Tibial artery (tissue), 4 donors: ENCODE data around the gene CDC42EP2.

Source experiments
- DNase-seq, 2 donors: peaks; one replicate each; pipeline ENCODE4 v3.0.0-alpha.2; 2019
- H3K27ac ChIP-seq, 2 donors: fragments of 200-600 bp; sonication (generic) in 1 of 2; 1 replicate in 1 of 2; 2 replicates in 1 of 2; pipeline ENCODE4 v1.5.1; 2018 to 2019; ENCODE audit warnings: mild to moderate bottlenecking in 1 of 2
- H3K27me3 ChIP-seq, 2 donors: fragments of 200-600 bp; sonication (generic) in 1 of 2; one replicate each; pipeline versions ENCODE4 v1.5.1 to v1.6.0; 2016 to 2019
- H3K36me3 ChIP-seq, 3 donors: fragments of 200-600 bp; sonication (generic) in 2 of 3; one replicate each; pipeline ENCODE4 v1.5.1; 2016 to 2019; ENCODE audit warnings: mild to moderate bottlenecking in 2 of 3
- H3K4me1 ChIP-seq, 4 donors: fragments of 200-600 bp; sonication (generic) in 2 of 4; 1 replicate in 3 of 4; 2 replicates in 1 of 4; pipeline ENCODE4 v1.5.1; 2016 to 2019
- H3K4me3 ChIP-seq, 2 donors: fragments of 200-600 bp; sonication (generic) in 1 of 2; 1 replicate in 1 of 2; 2 replicates in 1 of 2; pipeline ENCODE4 v1.5.1; 2018 to 2019; ENCODE audit warnings: mild to moderate bottlenecking in 2 of 2
- H3K9me3 ChIP-seq, 3 donors: fragments of 200-600 bp; sonication (generic) in 1 of 3; one replicate each; pipeline ENCODE4 v1.5.1; 2016 to 2019
- CTCF ChIP-seq, 2 experiments: fragments of 200-600 bp in 1 of 2; fragments of 450-650 bp in 1 of 2; IDR thresholded peaks; one replicate each; pipeline ENCODE4 v1.5.1; 2017 to 2019; ENCODE audit warnings: antibody characterized with exemption in 2 of 2, mild to moderate bottlenecking in 1 of 2, moderate library complexity in 1 of 2
- intact Hi-C: fragments of 100-400 bp; cut with DNase I; formaldehyde crosslinking; loops from one replicate; pipeline ENCODE4 v1.15.0; 2023; ENCODE audit warnings: low total_unique reads

The CDC42EP2 gene

GRCh38 chr11:65298131-65298535 is 16.5 kb upstream of the CDC42EP2 start:
- H3K27ac ChIP-seq, result peak overlapping the region; percentile 55 to 66
- no peak overlapping the region for H3K4me3 ChIP-seq
- peak; percentile 63 to 91 for DNase-seq
- TF ChIP-seq CTCF (IDR thresholded peaks at IDR 0.05), result no peak
- H3K9me3 ChIP-seq, result no peaks in the 10 kb centered on the region
- peaks cover 4 to 47% (median 25%) of the 10 kb centered on the region in 3 donors for H3K36me3 ChIP-seq
- peaks cover 0 to 27% (median 23%) of the 10 kb centered on the region in 4 donors for H3K4me1 ChIP-seq
- no peaks in the 10 kb centered on the region for H3K27me3 ChIP-seq
- intact Hi-C loops, result no loop called here

GRCh38 chr11:65298655-65299179 is 15.9 kb upstream of the CDC42EP2 start:
- TF ChIP-seq CTCF (IDR thresholded peaks at IDR 0.05), result no peak
- DNase-seq, result peak; percentile 69 to 80
- intact Hi-C loops, result no loop called here
- Histone ChIP-seq H3K9me3 (no peaks in the 10 kb centered on the region), H3K27ac (peak overlapping the region; percentile 55 to 66), H3K4me1 (peaks cover 0 to 27% (median 23%) of the 10 kb centered on the region in 4 donors), H3K36me3 (peaks cover 4 to 43% (median 25%) of the 10 kb centered on the region in 3 donors), H3K4me3 (no peak overlapping the region), H3K27me3 (no peaks in the 10 kb centered on the region)

- Histone ChIP-seq H3K4me1 (peaks cover 0 to 30% (median 23%) of the 10 kb centered on the region in 4 donors), H3K27me3 (no peaks in the 10 kb centered on the region), H3K4me3 (no peak overlapping the region), H3K36me3 (peaks cover 0 to 24% (median 5%) of the 10 kb centered on the region in 3 donors), H3K27ac (no peak overlapping the region), H3K9me3 (no peaks in the 10 kb centered on the region)
- no peak for DNase-seq
- no peak for TF ChIP-seq CTCF (IDR thresholded peaks at IDR 0.05)
- intact Hi-C loops, result no loop called here
These were observed 13.9 kb upstream of the CDC42EP2 start for GRCh38 chr11:65300621-65301275.

- H3K27ac ChIP-seq, result no peak overlapping the region
- intact Hi-C loops, result no loop called here
These were observed 13.0 kb upstream of the CDC42EP2 start for GRCh38 chr11:65301491-65302329.

GRCh38 chr11:65303555-65303954 is 11.1 kb upstream of the CDC42EP2 start:
- peaks cover 0 to 17% (median 7%) of the 10 kb centered on the region in 4 donors for H3K4me1 ChIP-seq
- H3K36me3 ChIP-seq, result no peaks in the 10 kb centered on the region
- no peaks in the 10 kb centered on the region for H3K9me3 ChIP-seq
- no peak for TF ChIP-seq CTCF (IDR thresholded peaks at IDR 0.05)
- intact Hi-C loops, result no loop called here
- H3K4me3 ChIP-seq, result no peak overlapping the region
- no peak overlapping the region for H3K27ac ChIP-seq
- no peak for DNase-seq
- H3K27me3 ChIP-seq, result no peaks in the 10 kb centered on the region

More at GRCh38 chr11:65301491-65302329, 13.0 kb upstream of the CDC42EP2 start:
- Histone ChIP-seq H3K4me1 (peaks cover 0 to 34% (median 23%) of the 10 kb centered on the region in 4 donors), H3K27me3 (no peaks in the 10 kb centered on the region), H3K4me3 (no peak overlapping the region), H3K9me3 (no peaks in the 10 kb centered on the region), H3K36me3 (peaks cover 0 to 15% (median 0%) of the 10 kb centered on the region in 3 donors)
- DNase-seq, result no peak
- no peak for TF ChIP-seq CTCF (IDR thresholded peaks at IDR 0.05)
